Measurements from ENCODE around the gene PLXNA4.

Gene PLXNA4

GRCh38 chr7:132499065-132499464 lies 77.2 kb downstream of the PLXNA4 start:
- H3K4me2 ChIP-seq = peak overlapping the region in 8 of 11 experiments; percentile 7 to 51 (median 16); a peak in 9 of 22 replicates
- H3K9me3 ChIP-seq (replicated peaks in 1 of 11) = no peaks in the 10 kb centered on the region
- H3K4me1 ChIP-seq = peaks cover 0 to 27% (median 16%) of the 10 kb centered on the region in 10 experiments; a peak in 14 of 20 replicates
- H3K27ac ChIP-seq = no peak overlapping the region
- H3K4me3 ChIP-seq = no peak overlapping the region
- no peaks in the 10 kb centered on the region for H3K36me3 ChIP-seq
- no peak overlapping the region for H3K9ac ChIP-seq
- no peaks in the 10 kb centered on the region for H4K20me1 ChIP-seq
- TF ChIP-seq Cebpa-rat (IDR thresholded peaks at IDR 0.05) = no peak
- H3K27me3 ChIP-seq = no peaks in the 10 kb centered on the region

- Histone ChIP-seq H3K27me3 (no peaks in the 10 kb centered on the region), H3K9me3 (replicated peaks in 1 of 11) (no peaks in the 10 kb centered on the region), H3K27ac (no peak overlapping the region)
Measured at GRCh38 chr7:132498319-132498718, 78.0 kb downstream of the PLXNA4 start.

GRCh38 chr7:132497098-132497497 lies 79.2 kb downstream of the PLXNA4 start:
- Histone ChIP-seq H3K4me2 (no peak overlapping the region), H3K27ac (no peak overlapping the region), H3K27me3 (no peaks in the 10 kb centered on the region), H4K20me1 (no peaks in the 10 kb centered on the region), H3K4me3 (no peak overlapping the region), H3K9ac (no peak overlapping the region), H3K36me3 (no peaks in the 10 kb centered on the region), H3K9me3 (replicated peaks in 1 of 11) (no peaks in the 10 kb centered on the region), H3K4me1 (peaks cover 0 to 26% (median 13%) of the 10 kb centered on the region in 10 experiments; a peak in 11 of 20 replicates)
- TF ChIP-seq Cebpa-rat (IDR thresholded peaks at IDR 0.05) = no peak

More at GRCh38 chr7:132498319-132498718, 78.0 kb downstream of the PLXNA4 start:
- H3K9ac ChIP-seq = no peak overlapping the region
- no peak overlapping the region for H3K4me2 ChIP-seq
- no peak overlapping the region for H3K4me3 ChIP-seq
- H4K20me1 ChIP-seq = no peaks in the 10 kb centered on the region
- TF ChIP-seq Cebpa-rat (IDR thresholded peaks at IDR 0.05) = no peak
- H3K4me1 ChIP-seq = peaks cover 0 to 20% (median 9%) of the 10 kb centered on the region in 10 experiments; a peak in 11 of 20 replicates
- no peaks in the 10 kb centered on the region for H3K36me3 ChIP-seq

- H3K4me1 ChIP-seq = peaks cover 0 to 38% (median 25%) of the 10 kb centered on the region in 10 experiments; a peak in 17 of 20 replicates
- no peak for TF ChIP-seq Cebpa-rat (IDR thresholded peaks at IDR 0.05)
- H3K4me2 ChIP-seq = peak overlapping the region in 4 of 11 experiments; percentile 8 to 38 (median 13); a peak in 5 of 22 replicates
- no peak overlapping the region for H3K4me3 ChIP-seq
- no peaks in the 10 kb centered on the region for H3K36me3 ChIP-seq
- H3K27me3 ChIP-seq = no peaks in the 10 kb centered on the region
- no peaks in the 10 kb centered on the region for H3K9me3 ChIP-seq (replicated peaks in 1 of 11)
- no peak overlapping the region for H3K27ac ChIP-seq
- H3K9ac ChIP-seq = no peak overlapping the region
- H4K20me1 ChIP-seq = no peaks in the 10 kb centered on the region
Measured at GRCh38 chr7:132495936-132496335, 80.3 kb downstream of the PLXNA4 start.

DNA sequence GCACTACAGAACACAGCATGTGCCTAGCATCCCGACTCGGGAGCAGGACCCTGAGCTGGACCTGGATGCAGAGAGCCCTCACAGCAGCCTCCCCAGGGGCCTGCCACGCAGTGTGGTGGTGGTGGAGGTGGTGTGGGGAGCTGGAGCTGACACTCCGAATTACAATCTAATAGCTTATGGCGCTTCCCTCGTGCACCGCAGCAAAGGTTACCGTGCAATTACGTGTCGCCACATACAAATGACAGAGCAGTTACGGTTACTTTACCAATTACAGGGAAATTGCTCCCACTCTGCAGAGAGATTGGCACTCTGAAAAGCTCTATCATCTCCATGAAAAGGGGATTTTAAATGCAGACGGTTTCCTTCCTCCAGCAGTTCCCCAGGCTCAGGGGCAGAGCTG lies 81.8 kb downstream of the PLXNA4 start:
- no peak for TF ChIP-seq Cebpa-rat (IDR thresholded peaks at IDR 0.05)
- Histone ChIP-seq H3K9me3 (replicated peaks in 1 of 11) (peaks cover 0 to 5% (median 0%) of the 10 kb centered on the region in 11 experiments; a peak in 6 of 22 replicates), H3K4me3 (no peak overlapping the region), H4K20me1 (no peaks in the 10 kb centered on the region), H3K9ac (no peak overlapping the region), H3K27me3 (no peaks in the 10 kb centered on the region), H3K36me3 (no peaks in the 10 kb centered on the region), H3K27ac (no peak overlapping the region), H3K4me1 (peaks cover 0 to 45% (median 29%) of the 10 kb centered on the region in 10 experiments; a peak in 17 of 20 replicates), H3K4me2 (no peak overlapping the region)

- no peak for TF ChIP-seq Cebpa-rat (IDR thresholded peaks at IDR 0.05)
- no peak overlapping the region for H3K4me3 ChIP-seq
Measured at GRCh38 chr7:132492823-132493445, 83.3 kb downstream of the PLXNA4 start.

DNA sequence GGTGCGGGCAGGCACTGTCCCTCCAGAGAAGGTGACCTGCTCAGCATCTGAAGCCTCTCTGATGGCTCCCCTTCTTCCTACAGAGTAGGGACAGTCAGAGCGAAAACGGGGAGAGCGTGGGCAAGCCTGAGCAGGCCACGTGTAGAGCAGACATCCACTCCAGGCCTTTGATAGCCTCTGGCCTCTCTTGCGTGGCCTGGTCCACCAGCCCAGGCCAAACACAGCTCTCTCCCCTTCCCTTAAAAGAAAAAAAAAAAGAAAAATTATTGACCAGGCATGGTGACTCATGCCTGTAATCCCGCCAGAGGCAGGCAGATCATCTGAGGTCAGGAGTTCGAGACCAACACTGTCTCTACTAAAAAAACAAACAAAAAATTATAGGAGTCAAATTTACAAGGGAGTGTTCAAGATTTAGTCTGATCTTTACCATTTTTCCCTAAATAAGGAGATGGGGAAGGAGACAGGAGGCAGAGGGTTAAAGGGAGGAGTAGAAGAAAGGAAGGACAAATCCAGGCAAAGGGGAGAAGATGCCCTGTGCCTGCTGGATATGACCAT lies 84.8 kb downstream of the PLXNA4 start:
- TF ChIP-seq Cebpa-rat (IDR thresholded peaks at IDR 0.05) = no peak

More at GRCh38 chr7:132492823-132493445, 83.3 kb downstream of the PLXNA4 start:
- no peaks in the 10 kb centered on the region for H4K20me1 ChIP-seq
- no peaks in the 10 kb centered on the region for H3K27me3 ChIP-seq
- H3K4me1 ChIP-seq = peaks cover 0 to 38% (median 24%) of the 10 kb centered on the region in 10 experiments; a peak in 17 of 20 replicates
- H3K36me3 ChIP-seq = no peaks in the 10 kb centered on the region
- H3K27ac ChIP-seq = no peak overlapping the region
- peaks cover 3 to 18% (median 10%) of the 10 kb centered on the region in 11 experiments; a peak in 18 of 22 replicates for H3K9me3 ChIP-seq (replicated peaks in 1 of 11)
- H3K4me2 ChIP-seq = peak overlapping the region in 1 of 11 experiments; percentile 46; a peak in 1 of 22 replicates
- no peak overlapping the region for H3K9ac ChIP-seq

GRCh38 chr7:132490474-132490873 lies 85.8 kb downstream of the PLXNA4 start:
- Histone ChIP-seq H3K36me3 (no peaks in the 10 kb centered on the region), H3K4me3 (no peak overlapping the region), H3K4me2 (peak overlapping the region in 9 of 11 experiments; percentile 27 to 77 (median 55); a peak in 17 of 22 replicates), H3K9me3 (replicated peaks in 1 of 11) (peaks cover 3 to 18% (median 10%) of the 10 kb centered on the region in 11 experiments; a peak in 18 of 22 replicates), H3K27me3 (no peaks in the 10 kb centered on the region), H3K4me1 (peaks cover 0 to 44% (median 31%) of the 10 kb centered on the region in 10 experiments; a peak in 17 of 20 replicates), H3K27ac (peak overlapping the region in 1 of 11 experiments; percentile 43; a peak in 1 of 22 replicates), H3K9ac (no peak overlapping the region), H4K20me1 (no peaks in the 10 kb centered on the region)
- TF ChIP-seq Cebpa-rat (IDR thresholded peaks at IDR 0.05) = no peak

More for the DNA sequence above, 84.8 kb downstream of the PLXNA4 start:
- Histone ChIP-seq H3K27ac (no peak overlapping the region), H3K36me3 (no peaks in the 10 kb centered on the region), H3K9ac (peak overlapping the region in 1 of 11 experiments; percentile 10; a peak in 1 of 22 replicates), H3K4me1 (peaks cover 0 to 42% (median 25%) of the 10 kb centered on the region in 10 experiments; a peak in 17 of 20 replicates), H3K9me3 (replicated peaks in 1 of 11) (peaks cover 3 to 18% (median 10%) of the 10 kb centered on the region in 11 experiments; a peak in 18 of 22 replicates), H3K27me3 (no peaks in the 10 kb centered on the region), H3K4me2 (peak overlapping the region in 9 of 11 experiments; percentile 27 to 77 (median 55); a peak in 17 of 22 replicates), H3K4me3 (no peak overlapping the region), H4K20me1 (no peaks in the 10 kb centered on the region)

- no peaks in the 10 kb centered on the region for H3K36me3 ChIP-seq
- peaks cover 3 to 18% (median 10%) of the 10 kb centered on the region in 11 experiments; a peak in 18 of 22 replicates for H3K9me3 ChIP-seq (replicated peaks in 1 of 11)
- H3K4me2 ChIP-seq = no peak overlapping the region
- TF ChIP-seq Cebpa-rat (IDR thresholded peaks at IDR 0.05) = no peak
- no peak overlapping the region for H3K4me3 ChIP-seq
- H4K20me1 ChIP-seq = no peaks in the 10 kb centered on the region
- H3K4me1 ChIP-seq = peaks cover 0 to 50% (median 36%) of the 10 kb centered on the region in 10 experiments; a peak in 17 of 20 replicates
- H3K9ac ChIP-seq = no peak overlapping the region
- H3K27me3 ChIP-seq = no peaks in the 10 kb centered on the region
- H3K27ac ChIP-seq = no peak overlapping the region
Measured at GRCh38 chr7:132489776-132490237, 86.5 kb downstream of the PLXNA4 start.
